Astrocyte (in vitro differentiated cells and primary cell): Measurements from ENCODE around the gene BCLAF3. TPM values are rescaled to one million over a fixed set of nuclear protein-coding genes. Genes with fewer than 3 reads are reported as not detected.

Experiments
- DNase-seq: peaks from one replicate; pipeline ENCODE4 v3.0.0-alpha.2; 2010; ENCODE audit warnings: low read depth
- FAIRE-seq: peaks from 2 replicates; lab custom pipeline; 2011; peaks lifted over from hg19 to GRCh38; lab: Jason Lieb, UNC
- H2AFZ ChIP-seq: 2 replicates; pipeline ENCODE4 v1.6.0; 2012; ENCODE audit warnings: low read depth, low read length, inconsistent platforms
- H3K27ac ChIP-seq: 2 replicates; pipeline ENCODE4 v1.5.1; 2011; ENCODE audit warnings: low read depth, low read length, inconsistent platforms
- H3K27me3 ChIP-seq: 2 replicates; pipeline ENCODE4 v1.6.0; 2011; ENCODE audit warnings: low read length, inconsistent platforms; ENCODE audit not compliant: insufficient read depth
- H3K36me3 ChIP-seq: 2 replicates; pipeline ENCODE4 v1.5.1; 2011; ENCODE audit warnings: low read length, inconsistent platforms; ENCODE audit not compliant: insufficient read depth
- H3K4me1 ChIP-seq: 2 replicates; pipeline ENCODE4 v1.5.1; 2011; ENCODE audit warnings: low read length, inconsistent platforms; ENCODE audit not compliant: insufficient read depth
- H3K4me2 ChIP-seq: 2 replicates; pipeline ENCODE4 v1.6.0; 2012; ENCODE audit warnings: low read length, inconsistent platforms
- H3K4me3 ChIP-seq: 2 replicates; pipeline ENCODE4 v1.5.1; 2011; ENCODE audit warnings: low read depth, mild to moderate bottlenecking, low read length, inconsistent platforms; ENCODE audit not compliant: insufficient read depth
- H3K79me2 ChIP-seq: 2 replicates; pipeline ENCODE4 v1.6.0; 2012; ENCODE audit warnings: mild to moderate bottlenecking, low read length, inconsistent platforms; ENCODE audit not compliant: insufficient read depth
- H3K9ac ChIP-seq: 2 replicates; pipeline ENCODE4 v1.6.0; 2012; ENCODE audit warnings: mild to moderate bottlenecking, low read length, inconsistent platforms
- H3K9me3 ChIP-seq: 2 replicates; pipeline ENCODE4 v1.5.1; 2012; ENCODE audit warnings: low read depth, mild to moderate bottlenecking, low read length, inconsistent platforms; ENCODE audit not compliant: insufficient read depth
- H4K20me1 ChIP-seq: 2 replicates; pipeline ENCODE4 v1.6.0; 2012; ENCODE audit warnings: low read length, inconsistent platforms; ENCODE audit not compliant: insufficient read depth
- H3K27ac Mint-ChIP-seq: one replicate; pipeline ENCODE4 v1.8.0; 2021; ENCODE audit warnings: mild to moderate bottlenecking, mixed read lengths; ENCODE audit not compliant: unreplicated experiment
- H3K27me3 Mint-ChIP-seq: one replicate; pipeline ENCODE4 v1.8.0; 2021; ENCODE audit warnings: low read depth, mixed read lengths; ENCODE audit not compliant: unreplicated experiment
- H3K36me3 Mint-ChIP-seq: one replicate; pipeline ENCODE4 v1.8.0; 2021; ENCODE audit warnings: low read depth, mixed read lengths; ENCODE audit not compliant: unreplicated experiment
- H3K4me1 Mint-ChIP-seq: one replicate; pipeline ENCODE4 v1.8.0; 2021; ENCODE audit warnings: low read depth, mixed read lengths; ENCODE audit not compliant: unreplicated experiment
- H3K4me3 Mint-ChIP-seq: one replicate; pipeline ENCODE4 v1.8.0; 2021; ENCODE audit warnings: mild to moderate bottlenecking, moderate library complexity, mixed read lengths; ENCODE audit not compliant: unreplicated experiment
- H3K9me3 Mint-ChIP-seq: one replicate; pipeline ENCODE4 v1.8.0; 2021; ENCODE audit warnings: mild to moderate bottlenecking, mixed read lengths; ENCODE audit not compliant: unreplicated experiment
- EZH2 ChIP-seq: IDR thresholded peaks from 2 replicates; pipeline ENCODE4 v1.6.1; 2012; ENCODE audit warnings: mild to moderate bottlenecking, low read length, inconsistent platforms; ENCODE audit not compliant: insufficient read depth
- total RNA-seq: library from RNA; stranded (reverse); gene quantifications from 2 replicates; pipeline ENCODE4 v1.2.1, GENCODE V29; 2021
- TF ChIP-seq, protein P1 (sequence below): IDR thresholded peaks from 2 replicates; pipeline ENCODE4 v1.5.1; 2011; ENCODE audit warnings: low read depth, mild to moderate bottlenecking, inconsistent platforms, low read length, moderate library complexity; ENCODE audit not compliant: insufficient read depth

BCLAF3 gene
- total RNA-seq, 1 donor from 2014 or later: 8.3 TPM

DNA sequence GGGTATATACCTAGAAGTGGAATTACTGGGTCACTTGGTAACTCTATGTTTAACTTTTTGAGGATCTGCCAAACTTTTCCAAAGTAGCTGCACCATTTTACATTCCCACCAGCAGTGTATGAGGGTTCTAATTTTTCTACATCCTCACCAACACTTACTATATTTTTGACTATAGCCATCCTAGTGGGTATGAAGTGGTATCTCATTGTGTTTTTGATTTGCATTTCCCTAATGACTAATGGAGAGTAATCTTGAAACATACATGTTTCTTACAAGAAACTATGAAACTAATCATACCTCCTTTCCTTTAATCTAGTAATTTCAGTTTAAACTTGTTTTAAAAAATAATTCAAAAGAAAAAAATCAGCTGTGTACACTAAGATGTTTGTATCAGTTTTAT, 17.9 kb downstream of the BCLAF3 start:
- DNase-seq (no peak), FAIRE-seq (no peak)
- Mint-ChIP-seq H3K36me3 (peaks cover 9% of the 10 kb centered on the region), H3K4me1 (no peaks in the 10 kb centered on the region), H3K9me3 (peaks cover 4% of the 10 kb centered on the region), H3K27ac (no peak overlapping the region), H3K27me3 (no peaks in the 10 kb centered on the region), H3K4me3 (no peak overlapping the region)
- Histone ChIP-seq H3K36me3 (no peaks in the 10 kb centered on the region), H3K27ac (no peak overlapping the region), H3K4me3 (no peak overlapping the region), H2AFZ (no peak overlapping the region), H3K9me3 (no peaks in the 10 kb centered on the region), H3K4me1 (no peaks in the 10 kb centered on the region), H3K27me3 (no peaks in the 10 kb centered on the region), H3K79me2 (no peaks in the 10 kb centered on the region), H3K9ac (no peak overlapping the region), H3K4me2 (no peak overlapping the region), H4K20me1 (peaks cover 7% of the 10 kb centered on the region)
- no peak for TF ChIP-seq EZH2
- TF ChIP-seq, protein P1, sequence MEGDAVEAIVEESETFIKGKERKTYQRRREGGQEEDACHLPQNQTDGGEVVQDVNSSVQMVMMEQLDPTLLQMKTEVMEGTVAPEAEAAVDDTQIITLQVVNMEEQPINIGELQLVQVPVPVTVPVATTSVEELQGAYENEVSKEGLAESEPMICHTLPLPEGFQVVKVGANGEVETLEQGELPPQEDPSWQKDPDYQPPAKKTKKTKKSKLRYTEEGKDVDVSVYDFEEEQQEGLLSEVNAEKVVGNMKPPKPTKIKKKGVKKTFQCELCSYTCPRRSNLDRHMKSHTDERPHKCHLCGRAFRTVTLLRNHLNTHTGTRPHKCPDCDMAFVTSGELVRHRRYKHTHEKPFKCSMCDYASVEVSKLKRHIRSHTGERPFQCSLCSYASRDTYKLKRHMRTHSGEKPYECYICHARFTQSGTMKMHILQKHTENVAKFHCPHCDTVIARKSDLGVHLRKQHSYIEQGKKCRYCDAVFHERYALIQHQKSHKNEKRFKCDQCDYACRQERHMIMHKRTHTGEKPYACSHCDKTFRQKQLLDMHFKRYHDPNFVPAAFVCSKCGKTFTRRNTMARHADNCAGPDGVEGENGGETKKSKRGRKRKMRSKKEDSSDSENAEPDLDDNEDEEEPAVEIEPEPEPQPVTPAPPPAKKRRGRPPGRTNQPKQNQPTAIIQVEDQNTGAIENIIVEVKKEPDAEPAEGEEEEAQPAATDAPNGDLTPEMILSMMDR: no peak

DNA sequence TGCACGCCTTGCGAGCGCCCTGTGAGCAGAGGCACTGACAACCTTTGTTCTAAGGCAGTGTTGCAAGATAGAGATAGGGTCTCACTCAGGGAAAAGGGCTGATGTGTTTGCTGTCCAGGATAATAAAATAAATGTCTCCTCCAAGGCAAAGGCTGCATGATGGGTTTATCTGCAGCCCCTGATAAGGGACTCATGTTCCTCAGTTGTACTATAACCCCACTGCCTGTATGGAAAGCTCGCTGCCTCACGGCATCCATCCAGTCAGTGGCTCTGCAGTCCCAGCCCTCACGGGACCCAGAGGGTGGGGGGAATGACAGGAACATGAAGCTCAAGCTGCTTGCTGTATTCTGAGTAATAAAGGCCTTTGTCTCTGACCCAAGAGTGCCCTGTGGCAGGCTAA, 22.6 kb downstream of the BCLAF3 start:
- H3K4me2 ChIP-seq: no peak overlapping the region
- no peaks in the 10 kb centered on the region for H3K79me2 ChIP-seq
- Mint-ChIP-seq H3K27ac (no peak overlapping the region), H3K27me3 (no peaks in the 10 kb centered on the region), H3K4me3 (no peak overlapping the region), H3K9me3 (no peaks in the 10 kb centered on the region), H3K36me3 (peaks cover 2% of the 10 kb centered on the region), H3K4me1 (no peaks in the 10 kb centered on the region)
- H3K9me3 ChIP-seq: no peaks in the 10 kb centered on the region
- H3K4me1 ChIP-seq: no peaks in the 10 kb centered on the region
- H3K27ac ChIP-seq: no peak overlapping the region
- H4K20me1 ChIP-seq: no peaks in the 10 kb centered on the region
- H2AFZ ChIP-seq: no peak overlapping the region
- TF ChIP-seq, protein P1: no peak
- TF ChIP-seq EZH2: no peak
- no peak for DNase-seq
- H3K4me3 ChIP-seq: no peak overlapping the region
- no peaks in the 10 kb centered on the region for H3K27me3 ChIP-seq
- FAIRE-seq: no peak
- H3K36me3 ChIP-seq: no peaks in the 10 kb centered on the region
- H3K9ac ChIP-seq: no peak overlapping the region

DNA sequence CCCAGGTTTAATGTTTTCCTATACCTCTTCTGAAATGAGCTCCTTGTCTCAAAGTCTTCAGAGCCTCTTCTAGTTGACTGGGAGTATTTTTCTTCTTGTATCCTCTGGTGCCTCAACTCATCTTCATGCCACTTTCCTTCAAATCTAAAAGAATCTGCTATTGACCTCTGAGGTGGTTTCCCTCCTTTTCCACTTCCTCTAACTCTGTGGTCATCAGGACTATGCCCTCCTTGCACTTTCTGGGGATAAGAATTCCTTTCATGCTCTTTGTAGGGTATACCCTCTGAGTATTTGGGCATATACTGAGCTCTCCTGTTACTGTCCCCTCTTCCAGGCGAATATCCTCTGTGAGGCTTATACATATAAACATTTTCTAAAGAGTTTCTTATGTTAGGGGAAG, 24.8 kb downstream of the BCLAF3 start:
- no peaks in the 10 kb centered on the region for H3K9me3 ChIP-seq
- H3K27me3 ChIP-seq: no peaks in the 10 kb centered on the region
- H4K20me1 ChIP-seq: no peaks in the 10 kb centered on the region
- H3K4me3 ChIP-seq: no peak overlapping the region
- H3K79me2 ChIP-seq: no peaks in the 10 kb centered on the region
- H3K9ac ChIP-seq: no peak overlapping the region
- no peaks in the 10 kb centered on the region for H3K27me3 Mint-ChIP-seq
- FAIRE-seq (no peak), DNase-seq (no peak)
- no peak overlapping the region for H3K4me2 ChIP-seq
- TF ChIP-seq EZH2: no peak
- TF ChIP-seq, protein P1: no peak
- no peaks in the 10 kb centered on the region for H3K9me3 Mint-ChIP-seq
- no peaks in the 10 kb centered on the region for H3K4me1 Mint-ChIP-seq
- H2AFZ ChIP-seq: no peak overlapping the region
- H3K4me1 ChIP-seq: no peaks in the 10 kb centered on the region
- H3K27ac Mint-ChIP-seq: no peak overlapping the region
- no peak overlapping the region for H3K4me3 Mint-ChIP-seq
- no peaks in the 10 kb centered on the region for H3K36me3 ChIP-seq
- no peak overlapping the region for H3K27ac ChIP-seq
- H3K36me3 Mint-ChIP-seq: peaks cover 2% of the 10 kb centered on the region
